IPS DF 4.7 (cell line): ENCODE results near the gene GID8.

Experiments used
- DNase-seq: peaks from one replicate; pipeline ENCODE4 v3.0.0-alpha.2; 2013; ENCODE audit warnings: low spot score; ENCODE audit errors: extremely low read depth

Gene GID8

GRCh38 chr20:62984666-62985443 is 46.9 kb downstream of the GID8 start:
- DNase-seq = no peak

GRCh38 chr20:62985444-62985778 is 47.5 kb downstream of the GID8 start:
- no peak for DNase-seq

DNA sequence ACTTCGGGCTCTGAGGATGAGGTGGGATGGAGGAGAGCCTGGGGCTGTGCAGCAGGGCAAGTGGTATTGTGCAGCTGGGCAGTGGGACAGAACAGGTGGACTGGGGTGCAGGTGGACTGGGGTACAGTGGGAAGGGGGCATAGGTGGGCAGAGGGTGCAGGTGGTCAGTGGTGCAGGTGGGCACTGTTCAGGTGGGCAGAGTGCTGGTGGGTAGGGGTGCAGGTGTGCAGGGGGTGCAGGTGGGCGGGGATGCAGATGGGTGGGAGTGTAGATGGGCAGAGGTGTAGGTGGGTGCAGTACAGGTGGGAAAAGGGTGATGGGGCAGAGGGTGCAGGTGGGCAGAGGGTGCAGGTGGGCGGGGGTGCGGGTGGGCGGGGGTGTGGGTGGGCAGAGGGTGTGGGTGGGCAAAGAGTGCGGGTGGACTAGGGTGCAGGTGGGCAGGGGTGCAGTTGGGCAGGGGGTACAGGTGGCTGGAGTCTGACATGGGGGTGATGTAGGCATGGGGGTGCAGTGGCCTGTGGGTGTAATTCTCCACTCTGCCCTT is 48.4 kb downstream of the GID8 start:
- no peak for DNase-seq

- no peak for DNase-seq
Measured at GRCh38 chr20:62987114-62987513, 49.2 kb downstream of the GID8 start.

DNA sequence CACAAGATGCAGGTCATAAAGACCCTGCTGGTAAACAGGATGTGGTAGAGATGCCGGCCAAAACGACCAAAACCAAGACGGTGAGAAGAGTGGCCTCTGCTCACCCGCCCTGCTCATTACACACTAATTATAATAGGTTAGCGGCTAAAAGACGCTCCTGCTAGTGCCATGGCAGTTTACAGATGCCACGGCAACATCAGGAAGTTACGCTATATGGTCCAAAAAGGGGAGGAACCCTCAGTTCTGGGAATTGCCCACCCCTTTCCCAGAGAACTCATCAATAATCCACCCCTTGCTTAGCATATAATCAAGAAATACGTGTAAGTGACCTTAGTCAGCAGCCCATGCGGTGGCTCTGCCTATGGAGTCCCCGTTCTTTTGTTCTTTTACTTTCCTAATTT is 51.3 kb downstream of the GID8 start:
- DNase-seq = no peak

- no peak for DNase-seq
Measured at GRCh38 chr20:62990306-62990825, 52.4 kb downstream of the GID8 start.

DNA sequence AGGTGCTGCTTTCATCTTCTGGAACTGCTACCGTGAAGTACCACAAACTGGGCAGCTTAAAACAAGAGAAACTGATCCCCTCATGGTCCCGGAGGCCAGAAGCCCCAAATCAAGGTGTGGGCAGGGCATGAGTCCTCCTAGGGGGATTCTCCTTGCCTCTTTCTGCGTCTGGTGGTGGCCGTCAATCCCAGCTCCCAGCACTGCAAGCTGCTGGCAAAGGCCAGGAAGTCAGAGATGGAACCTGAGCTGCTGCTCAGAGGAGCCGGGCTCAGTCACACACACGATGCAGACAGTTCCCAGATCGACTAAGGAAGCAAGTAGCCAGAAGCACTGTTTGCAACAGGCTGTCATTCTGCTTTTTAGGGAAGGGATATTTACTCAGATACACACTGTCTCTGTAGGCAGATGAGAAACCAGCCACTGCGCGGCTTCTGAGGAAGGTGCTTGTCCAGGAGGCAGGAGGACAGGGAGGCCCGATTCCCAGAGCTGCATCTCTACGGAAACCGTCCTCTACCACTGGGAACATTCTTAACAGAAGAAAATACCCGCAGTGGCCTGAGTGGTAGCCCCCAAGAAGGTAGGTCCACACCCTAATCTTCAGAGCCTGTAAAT is 53.4 kb downstream of the GID8 start:
- no peak for DNase-seq

DNA sequence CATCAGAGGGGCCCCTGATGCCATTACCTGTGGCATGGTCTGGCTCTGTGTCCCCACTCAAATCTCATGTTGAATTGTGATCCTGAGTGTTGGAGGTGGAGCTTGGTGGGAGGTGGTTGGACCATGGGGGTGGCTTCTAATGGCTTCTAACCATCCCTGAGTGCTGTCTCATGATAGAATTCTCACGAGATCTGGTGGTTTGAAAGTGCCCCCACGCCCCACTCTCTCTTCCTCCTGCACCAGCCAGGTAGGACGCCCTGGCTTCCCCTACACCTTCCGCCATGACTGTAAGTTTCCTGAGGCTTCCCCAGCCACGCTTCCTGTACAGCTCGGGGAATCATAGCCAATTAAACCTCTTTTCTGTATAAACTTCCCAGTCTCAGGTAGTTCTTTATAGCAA is 53.9 kb downstream of the GID8 start:
- DNase-seq = no peak

DNA sequence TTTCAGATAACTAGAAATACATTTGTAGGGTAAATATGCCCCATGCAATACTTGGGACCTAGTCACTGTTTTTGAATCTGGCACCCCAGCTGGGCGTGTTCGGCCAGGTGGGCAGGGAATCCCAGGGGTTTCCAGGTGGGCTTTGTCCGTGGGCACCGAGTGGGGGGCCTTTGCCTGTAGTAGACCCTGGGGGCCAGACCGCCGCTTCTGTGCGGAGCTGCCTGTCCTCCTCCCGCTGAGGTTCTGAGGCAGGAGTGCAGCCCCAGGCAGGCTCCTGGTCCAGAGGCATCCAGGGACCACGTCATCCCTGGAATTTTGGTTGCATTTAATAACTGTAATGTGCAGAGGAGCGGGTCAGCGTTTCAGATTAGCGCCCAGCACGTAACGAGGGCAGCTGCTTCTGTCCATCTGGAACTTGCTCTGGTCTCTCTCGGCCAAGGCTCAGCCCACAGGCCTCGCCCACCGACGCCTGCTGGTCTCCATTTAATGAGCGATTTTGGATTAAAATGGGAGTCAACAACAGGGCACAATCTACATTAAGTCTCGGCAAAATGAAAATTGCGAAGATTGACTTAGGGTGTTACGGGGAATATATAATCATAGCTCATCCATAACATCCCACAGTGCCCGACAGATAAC is 56.0 kb downstream of the GID8 start:
- no peak for DNase-seq

DNA sequence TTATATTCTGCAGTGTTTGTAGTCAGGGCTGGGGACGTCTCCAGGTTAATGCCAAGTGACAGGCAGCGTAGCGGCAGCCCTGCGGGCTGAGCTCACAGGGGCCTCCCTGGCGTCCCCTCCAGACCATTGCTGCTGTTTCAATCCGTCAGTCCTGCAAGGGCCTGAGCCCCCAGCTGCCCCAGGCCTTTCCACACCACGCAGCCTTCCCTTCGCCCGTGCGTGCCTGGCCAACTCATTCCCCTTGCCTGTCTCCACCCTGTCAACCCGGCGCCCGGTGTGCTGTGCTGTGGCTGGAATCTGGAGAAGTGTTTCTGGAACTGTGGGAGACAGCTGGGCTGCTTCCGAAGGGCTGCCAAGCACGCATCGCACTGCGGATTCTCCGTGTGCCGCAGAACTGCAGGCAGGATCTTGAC is 56.9 kb downstream of the GID8 start:
- DNase-seq = no peak

DNA sequence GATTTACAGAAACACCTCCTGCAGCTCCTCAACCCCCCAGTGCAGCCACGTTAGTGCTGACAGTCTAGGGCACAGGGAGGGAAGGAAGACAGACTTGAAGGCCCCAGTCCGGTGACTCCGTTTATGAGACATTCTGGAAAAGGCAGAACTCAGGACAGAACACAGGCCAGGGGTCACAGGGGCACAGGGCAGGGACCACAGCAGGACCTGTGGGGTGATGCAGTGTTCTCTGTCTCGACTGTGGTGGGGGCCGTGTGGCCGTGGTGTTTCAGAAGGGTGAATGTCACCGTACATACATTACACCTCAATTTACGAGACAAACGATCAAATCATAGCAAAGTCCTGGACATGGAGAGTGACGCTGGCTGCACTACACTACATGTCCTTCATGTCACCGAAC is 57.5 kb downstream of the GID8 start:
- no peak for DNase-seq

DNA sequence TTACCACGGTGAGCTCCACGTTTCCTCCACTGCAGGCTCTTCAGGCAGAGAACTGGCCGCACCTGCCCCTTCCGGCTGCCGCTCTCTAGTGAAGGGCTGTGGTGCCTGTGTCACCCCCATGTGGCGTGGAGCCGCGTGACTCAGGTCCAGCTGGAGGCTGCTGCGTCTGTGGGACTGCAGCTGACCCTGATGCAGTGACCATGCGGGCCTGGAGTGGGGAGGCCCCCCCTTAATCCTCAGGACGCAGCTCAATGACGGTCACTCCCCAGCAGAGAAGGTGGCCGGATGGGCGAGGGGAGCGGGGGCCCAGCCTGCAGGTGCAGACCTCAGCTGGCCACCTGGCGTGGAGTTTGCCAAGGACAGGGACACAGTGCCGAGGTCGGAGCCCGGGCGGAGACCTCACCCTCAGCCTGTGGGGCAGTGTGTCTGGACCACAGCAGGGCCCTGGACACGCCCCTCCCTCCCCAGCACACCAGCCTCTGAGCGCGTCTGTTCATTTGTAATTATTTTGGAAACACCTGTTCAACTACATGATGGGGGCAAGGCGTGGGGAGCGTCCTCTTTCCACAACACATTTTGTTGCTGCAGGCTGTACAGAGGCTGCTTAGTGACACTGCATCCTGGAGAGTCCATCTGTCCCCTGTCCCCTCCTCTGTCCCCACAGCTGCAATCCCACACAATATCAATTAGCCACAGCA is 58.1 kb downstream of the GID8 start:
- no peak for DNase-seq

DNA sequence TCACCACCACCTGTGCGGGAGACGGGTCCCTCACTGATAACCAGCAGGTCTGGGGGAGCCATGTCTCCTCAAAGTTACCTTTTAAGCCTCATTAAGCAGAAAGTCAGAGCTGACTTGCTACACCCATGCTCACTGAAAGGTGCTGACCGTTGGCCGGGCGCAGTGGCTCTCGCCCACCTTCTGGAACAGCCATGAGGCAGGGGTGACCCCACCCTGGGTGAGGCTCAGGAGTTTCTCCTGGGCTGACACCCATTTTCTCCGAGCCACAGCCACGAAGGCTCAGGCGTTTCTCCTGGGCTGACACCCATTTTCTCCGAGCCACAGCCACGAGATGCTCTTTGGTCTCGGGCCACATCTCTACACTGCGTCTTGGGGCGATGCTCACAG is 58.6 kb downstream of the GID8 start:
- no peak for DNase-seq

GRCh38 chr20:62997417-62998035 is 59.6 kb downstream of the GID8 start:
- no peak for DNase-seq
